Measurements from ENCODE around the gene SSR2. TPM values are rescaled to one million over a fixed set of nuclear protein-coding genes. Genes with fewer than 3 reads are reported as not detected.

SSR2 gene
- total RNA-seq, 6 experiments from 2014 or later: 59.5 to 227 (median 103) TPM

GRCh38 chr1:156026588-156026987, 5.8 kb upstream of the SSR2 start:
- intact Hi-C loops (cut with DNase I): no loop called here
- TF ChIP-seq CTCF (IDR thresholded peaks at IDR 0.05) (no peak), POLR2A (IDR thresholded peaks at IDR 0.05) (no peak)
- H3K4me3 ChIP-seq: no peak overlapping the region
- no peaks in the 10 kb centered on the region for H3K4me1 ChIP-seq
- no peaks in the 10 kb centered on the region for H3K36me3 ChIP-seq
- H3K9me3 ChIP-seq: no peaks in the 10 kb centered on the region
- no peaks in the 10 kb centered on the region for H3K27me3 ChIP-seq
- DNase-seq (no peak), ATAC-seq (no peak)
- no peak overlapping the region for H3K27ac ChIP-seq
- WGBS (ENCODE audit: insufficient coverage, low coverage, low lambda C conversion rate, missing lambda C conversion rate): 76% methylated on average over 4 of the region's 4 CpGs

- Histone ChIP-seq H3K36me3 (no peaks in the 10 kb centered on the region), H3K9me3 (no peaks in the 10 kb centered on the region), H3K4me3 (no peak overlapping the region), H3K27ac (no peak overlapping the region), H3K4me1 (no peaks in the 10 kb centered on the region), H3K27me3 (no peaks in the 10 kb centered on the region)
- peak; percentile 67 to 83 (median 75) for ATAC-seq
- 18% methylated on average over 8 of the region's 9 CpGs for WGBS (ENCODE audit: insufficient coverage, low coverage, low lambda C conversion rate, missing lambda C conversion rate)
- intact Hi-C loops (cut with DNase I): no loop called here
- no peak for TF ChIP-seq POLR2A (IDR thresholded peaks at IDR 0.05)
- TF ChIP-seq CTCF (IDR thresholded peaks at IDR 0.05): peak; percentile 37 to 44 (median 38)
- DNase-seq: peak in 1 of 3 donors; percentile 40
Measured at GRCh38 chr1:156025876-156026275, 5.1 kb upstream of the SSR2 start.

GRCh38 chr1:156024801-156025200, 4.0 kb upstream of the SSR2 start:
- Histone ChIP-seq H3K4me1 (peaks cover 0 to 4% (median 1%) of the 10 kb centered on the region in 4 donors), H3K27ac (no peak overlapping the region), H3K27me3 (no peaks in the 10 kb centered on the region), H3K9me3 (no peaks in the 10 kb centered on the region), H3K4me3 (no peak overlapping the region), H3K36me3 (no peaks in the 10 kb centered on the region)
- ATAC-seq: no peak
- DNase-seq: no peak
- no peak for TF ChIP-seq POLR2A (IDR thresholded peaks at IDR 0.05)
- no peak for TF ChIP-seq CTCF (IDR thresholded peaks at IDR 0.05)
- intact Hi-C loops (cut with DNase I): no loop called here
- 51% methylated on average over 5 of the region's 5 CpGs for WGBS (ENCODE audit: insufficient coverage, low coverage, low lambda C conversion rate, missing lambda C conversion rate)

GRCh38 chr1:156021954-156022353, 1.2 kb upstream of the SSR2 start:
- 60% methylated on average over 2 of the region's 2 CpGs for WGBS (ENCODE audit: insufficient coverage, low coverage, low lambda C conversion rate, missing lambda C conversion rate)
- intact Hi-C loops (cut with DNase I): no loop called here
- DNase-seq (no peak), ATAC-seq (no peak)
- H3K27ac ChIP-seq: no peak overlapping the region
- H3K4me1 ChIP-seq: peaks cover 0 to 8% (median 3%) of the 10 kb centered on the region in 4 donors
- H3K9me3 ChIP-seq: no peaks in the 10 kb centered on the region
- H3K4me3 ChIP-seq: no peak overlapping the region
- TF ChIP-seq POLR2A (IDR thresholded peaks at IDR 0.05) (no peak), CTCF (IDR thresholded peaks at IDR 0.05) (no peak)
- H3K27me3 ChIP-seq: no peaks in the 10 kb centered on the region
- H3K36me3 ChIP-seq: peaks cover 0 to 23% (median 5%) of the 10 kb centered on the region in 4 donors

- no peak for ATAC-seq
- no peak overlapping the region for H3K27ac ChIP-seq
Measured at GRCh38 chr1:156021093-156021428, 310 bp upstream of the SSR2 start.

More at GRCh38 chr1:156021093-156021428, 310 bp upstream of the SSR2 start:
- H3K36me3 ChIP-seq: peaks cover 0 to 31% (median 8%) of the 10 kb centered on the region in 4 donors
- no peaks in the 10 kb centered on the region for H3K27me3 ChIP-seq
- peak overlapping the region; percentile 86 to 88 (median 87) for H3K4me3 ChIP-seq
- 0% methylated on average over 4 of the region's 4 CpGs for WGBS (ENCODE audit: insufficient coverage, low coverage, low lambda C conversion rate, missing lambda C conversion rate)
- no peak for DNase-seq
- intact Hi-C loops (cut with DNase I): no loop called here
- peaks cover 0 to 8% (median 3%) of the 10 kb centered on the region in 4 donors for H3K4me1 ChIP-seq
- TF ChIP-seq CTCF (IDR thresholded peaks at IDR 0.05): no peak
- no peak for TF ChIP-seq POLR2A (IDR thresholded peaks at IDR 0.05)
- H3K9me3 ChIP-seq: no peaks in the 10 kb centered on the region
